Colon (tissue), 2 donors: ENCODE results near the gene GALNT2.

ENCODE experiments used
- FAIRE-seq: peaks from 2 replicates; lab custom pipeline; 2012; peaks lifted over from hg19 to GRCh38; lab: Jason Lieb, UNC
- donor health status: control.
- donor health status: control.

Gene GALNT2

GRCh38 chr1:230212405-230212936 lies 145.4 kb downstream of the GALNT2 start:
- no peak for FAIRE-seq

- FAIRE-seq: no peak
Measured at GRCh38 chr1:230215031-230215430, 148.0 kb downstream of the GALNT2 start.

GRCh38 chr1:230215529-230215928 lies 148.5 kb downstream of the GALNT2 start:
- FAIRE-seq: no peak

GRCh38 chr1:230216896-230217295 lies 149.9 kb downstream of the GALNT2 start:
- FAIRE-seq: no peak

GRCh38 chr1:230218667-230219066 lies 151.6 kb downstream of the GALNT2 start:
- FAIRE-seq: no peak

- FAIRE-seq: no peak
Measured at GRCh38 chr1:230219174-230220067, 152.4 kb downstream of the GALNT2 start.

DNA sequence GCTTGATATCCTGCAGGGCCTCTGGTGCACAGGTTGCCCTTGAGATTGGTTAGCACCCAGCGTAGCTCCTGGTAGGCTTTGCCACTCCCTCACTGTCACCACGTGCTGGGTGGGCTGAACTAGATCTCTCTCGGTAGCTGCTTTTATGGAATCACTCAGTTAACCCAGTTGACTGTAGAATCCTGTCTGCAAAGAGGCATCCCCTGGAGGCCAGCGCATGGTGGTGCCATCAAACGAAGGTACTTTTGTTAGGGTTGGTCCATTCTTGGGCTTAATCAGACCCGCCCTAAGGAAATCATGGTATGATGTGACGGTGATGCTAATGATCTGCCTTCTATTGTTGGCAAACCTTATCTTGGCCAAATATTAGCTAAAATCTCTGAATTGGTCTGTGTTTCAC lies 153.4 kb downstream of the GALNT2 start:
- no peak for FAIRE-seq

- FAIRE-seq: no peak
Measured at GRCh38 chr1:230220907-230221306, 153.9 kb downstream of the GALNT2 start.

GRCh38 chr1:230222678-230223077 lies 155.6 kb downstream of the GALNT2 start:
- FAIRE-seq: no peak

DNA sequence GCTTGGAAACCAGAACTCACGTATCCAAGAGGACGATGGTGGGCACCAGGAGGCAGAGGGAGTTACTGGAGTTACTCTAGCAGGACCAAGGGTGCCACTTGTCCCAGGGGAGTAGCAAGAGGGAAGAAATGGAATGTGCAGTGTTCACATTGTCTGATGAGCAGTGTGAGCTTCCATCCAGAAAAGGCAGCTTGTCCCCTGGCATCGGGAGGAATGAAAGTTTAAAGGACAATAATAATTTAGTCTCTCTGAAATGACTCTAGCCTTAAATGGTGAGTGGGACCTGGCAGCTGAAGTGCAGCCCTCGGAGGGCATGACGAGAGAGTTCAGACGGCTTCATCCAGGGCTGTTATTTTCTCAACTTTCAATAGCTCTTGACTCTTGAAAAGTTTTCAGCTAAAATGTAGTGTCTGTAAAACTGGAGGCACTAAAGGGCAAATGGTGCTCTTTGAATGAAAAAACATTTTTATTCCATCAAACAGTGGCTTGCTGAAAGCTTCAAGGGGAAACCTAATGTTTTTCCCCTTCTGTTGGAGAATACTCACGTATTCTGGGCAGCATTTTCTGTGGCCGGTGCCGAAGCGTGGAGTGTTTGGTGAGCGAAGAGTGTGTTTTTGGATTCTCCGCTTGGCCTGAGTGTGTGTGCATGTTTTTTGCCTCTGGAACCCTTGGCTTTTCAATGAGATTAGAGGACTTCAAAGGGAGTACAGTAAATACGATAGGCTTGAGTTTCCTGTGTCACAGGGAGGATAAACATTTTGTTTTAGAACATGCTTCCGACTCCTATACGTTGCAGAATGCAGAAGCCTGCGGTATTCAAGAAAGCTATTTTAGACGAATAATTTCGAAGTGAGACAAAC lies 157.3 kb downstream of the GALNT2 start:
- FAIRE-seq: no peak

DNA sequence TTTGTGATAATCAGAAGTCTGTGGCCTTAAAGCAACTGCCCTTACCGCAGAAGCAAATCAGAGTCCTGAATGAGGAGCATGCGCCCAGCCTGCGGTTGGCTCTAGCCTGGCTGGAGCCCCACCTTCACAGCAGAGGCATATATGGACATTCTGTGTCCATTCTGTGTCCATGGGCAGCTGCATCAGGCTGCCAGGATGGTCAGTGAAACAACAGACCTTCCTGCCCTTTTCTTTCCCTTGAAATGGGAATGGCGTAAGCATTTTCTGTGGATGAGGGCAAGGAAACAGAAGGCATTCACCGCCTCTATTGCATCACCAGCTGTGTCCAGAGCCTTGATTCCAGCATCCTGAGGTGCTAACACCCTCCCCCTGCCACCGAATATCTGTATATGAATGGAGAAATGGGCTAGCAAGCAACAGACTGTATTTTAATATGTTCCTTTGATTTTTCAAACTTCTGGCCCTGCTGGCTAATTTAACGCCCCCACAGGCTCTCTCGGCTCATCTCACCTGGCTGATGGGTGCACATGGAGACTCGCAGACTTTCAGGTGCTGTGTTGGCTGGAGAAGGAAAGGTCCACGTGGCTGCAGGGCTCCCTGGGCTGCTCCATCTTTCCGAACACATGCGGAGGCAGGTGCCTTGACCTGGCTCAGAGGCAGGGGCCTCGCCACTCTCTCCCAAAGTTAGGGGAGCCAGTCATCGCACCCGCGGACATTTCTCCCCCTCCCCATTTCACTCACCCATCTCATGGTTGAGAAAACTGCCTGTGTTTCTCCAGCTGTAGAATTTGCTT lies 159.2 kb downstream of the GALNT2 start:
- no peak for FAIRE-seq

DNA sequence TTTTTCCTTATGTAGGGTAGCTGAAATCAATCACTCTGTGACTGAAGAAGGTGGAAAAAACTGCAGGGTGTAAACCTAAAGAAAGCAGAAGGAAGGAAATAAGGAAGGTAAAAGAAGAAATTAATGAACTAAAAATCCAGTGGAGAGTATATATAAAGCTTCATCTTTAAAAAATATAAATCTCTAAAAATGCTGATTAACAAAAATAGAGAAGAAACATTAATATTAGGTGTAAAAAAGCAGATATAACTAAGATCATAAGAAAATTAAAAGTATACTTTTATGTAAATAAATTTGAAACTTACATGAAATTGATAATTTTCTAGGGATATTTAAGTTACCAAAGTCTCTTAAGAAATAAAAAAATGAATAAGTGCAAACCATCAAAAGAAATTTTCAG lies 159.8 kb downstream of the GALNT2 start:
- FAIRE-seq: no peak

DNA sequence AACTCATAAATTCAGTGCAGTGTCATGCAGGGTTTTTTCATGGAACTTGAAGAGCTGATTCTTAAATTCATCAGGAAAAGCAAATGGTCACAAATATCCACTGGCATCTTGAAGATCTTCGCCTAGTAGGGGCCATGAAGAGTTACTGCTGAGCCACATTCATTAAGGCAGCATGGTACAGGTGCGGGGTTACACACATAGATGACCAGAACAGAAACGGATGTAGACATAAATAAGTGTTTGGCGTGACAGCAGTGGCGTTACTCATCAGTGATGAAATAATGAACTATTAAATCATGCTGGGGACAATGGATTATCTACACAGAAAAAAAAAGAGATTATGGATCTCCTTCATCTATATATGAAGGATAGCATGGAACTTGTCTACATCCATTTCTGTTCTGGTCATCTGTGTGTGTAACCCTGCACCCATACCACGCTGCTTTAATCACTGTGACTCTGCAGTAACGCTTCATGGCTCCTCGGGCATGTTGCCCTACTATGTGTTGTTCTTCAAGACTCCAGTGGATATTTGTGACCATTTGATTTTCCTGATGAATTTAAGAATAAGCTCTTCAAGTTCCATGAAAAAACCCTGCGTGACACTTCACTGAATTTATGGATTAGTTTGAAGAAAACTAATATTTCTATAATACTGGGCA lies 161.3 kb downstream of the GALNT2 start:
- FAIRE-seq: no peak

- FAIRE-seq: no peak
Measured at GRCh38 chr1:230230273-230230672, 163.2 kb downstream of the GALNT2 start.

- FAIRE-seq: no peak
Measured at GRCh38 chr1:230230948-230231773, 164.1 kb downstream of the GALNT2 start.

- no peak for FAIRE-seq
Measured at GRCh38 chr1:230231774-230232145, 164.7 kb downstream of the GALNT2 start.

- no peak for FAIRE-seq
Measured at GRCh38 chr1:230232371-230232771, 165.3 kb downstream of the GALNT2 start.

- no peak for FAIRE-seq
Measured at GRCh38 chr1:230233786-230234185, 166.7 kb downstream of the GALNT2 start.

- FAIRE-seq: no peak
Measured at GRCh38 chr1:230235876-230236275, 168.8 kb downstream of the GALNT2 start.

GRCh38 chr1:230236301-230237008 lies 169.4 kb downstream of the GALNT2 start:
- no peak for FAIRE-seq
